ENCODE measurements around the gene TSPEAR.

GRCh38 chr21:44595524-44595923, 115.8 kb downstream of the TSPEAR start:
- no peak for TF ChIP-seq EZH2 (IDR thresholded peaks at IDR 0.05; ENCODE audit: borderline replicate concordance, insufficient read depth, low read depth, low read length, poor library complexity, severe bottlenecking)
- TF ChIP-seq CTCF (IDR thresholded peaks at IDR 0.05): no peak

All from B cell (primary cell).